ENCODE results near the gene TNFRSF12A.
"Not testable (repeated sequence)": the region's sequence is repeated elsewhere in the genome, so short reads cannot be mapped to it uniquely, and the experiment has no call there.

Gene TNFRSF12A

GRCh38 chr16:3049921-3050481, 29.8 kb downstream of the TNFRSF12A start:
- DNase-seq (ENCODE audit: low read depth), result no peak

- DNase-seq (ENCODE audit: low read depth), result no peak
These were observed 30.3 kb downstream of the TNFRSF12A start for GRCh38 chr16:3050487-3050886.

- no peak for DNase-seq (ENCODE audit: low read depth)
These were observed 30.8 kb downstream of the TNFRSF12A start for GRCh38 chr16:3051009-3051408.

- DNase-seq (ENCODE audit: low read depth), result no peak
These were observed 31.3 kb downstream of the TNFRSF12A start for GRCh38 chr16:3051494-3051893.

GRCh38 chr16:3052571-3053329, 32.6 kb downstream of the TNFRSF12A start:
- DNase-seq (ENCODE audit: low read depth), result not testable (repeated sequence)

- not testable (repeated sequence) for DNase-seq (ENCODE audit: low read depth)
These were observed 33.2 kb downstream of the TNFRSF12A start for GRCh38 chr16:3053330-3053710.

GRCh38 chr16:3054965-3055733, 35.0 kb downstream of the TNFRSF12A start:
- DNase-seq (ENCODE audit: low read depth), result no peak

- not testable (repeated sequence) for DNase-seq (ENCODE audit: low read depth)
These were observed 35.6 kb downstream of the TNFRSF12A start for GRCh38 chr16:3055734-3056115.

GRCh38 chr16:3056336-3057180, 36.4 kb downstream of the TNFRSF12A start:
- no peak for DNase-seq (ENCODE audit: low read depth)

GRCh38 chr16:3057181-3058138, 37.3 kb downstream of the TNFRSF12A start:
- no peak for DNase-seq (ENCODE audit: low read depth)

- DNase-seq (ENCODE audit: low read depth), result no peak
These were observed 38.2 kb downstream of the TNFRSF12A start for GRCh38 chr16:3058139-3059030.

GRCh38 chr16:3059041-3059722, 39.0 kb downstream of the TNFRSF12A start:
- DNase-seq (ENCODE audit: low read depth), result peak; percentile 71

GRCh38 chr16:3059723-3060242, 39.6 kb downstream of the TNFRSF12A start:
- DNase-seq (ENCODE audit: low read depth), result no peak

- DNase-seq (ENCODE audit: low read depth), result no peak
These were observed 40.4 kb downstream of the TNFRSF12A start for GRCh38 chr16:3060339-3061127.

GRCh38 chr16:3062553-3062952, 42.4 kb downstream of the TNFRSF12A start:
- DNase-seq (ENCODE audit: low read depth), result no peak

GRCh38 chr16:3063625-3064386, 43.6 kb downstream of the TNFRSF12A start:
- DNase-seq (ENCODE audit: low read depth), result no peak

GRCh38 chr16:3065069-3065741, 45.0 kb downstream of the TNFRSF12A start, which contains the start of gene IL32:
Gene IL32 (plus strand): TSS chr16:3065640. CDS start chr16:3065812, 172 bp downstream.
- DNase-seq (ENCODE audit: low read depth), result peak; percentile 49

Data from stimulated activated CD8-positive, alpha-beta memory T cell treated with anti-CD3 and anti-CD28 coated beads, Interleukin-15, amount 100 ng/mL, for 1 hour (primary cell).